GM21515 (cell line): ENCODE data around the gene GHRHR.

ENCODE experiments used
- ATAC-seq: cut with Tn5 transposase; IDR thresholded peaks from one replicate; pipeline ENCODE4 v1.9.1; 2021; ENCODE audit not compliant: unreplicated experiment

The GHRHR gene

DNA sequence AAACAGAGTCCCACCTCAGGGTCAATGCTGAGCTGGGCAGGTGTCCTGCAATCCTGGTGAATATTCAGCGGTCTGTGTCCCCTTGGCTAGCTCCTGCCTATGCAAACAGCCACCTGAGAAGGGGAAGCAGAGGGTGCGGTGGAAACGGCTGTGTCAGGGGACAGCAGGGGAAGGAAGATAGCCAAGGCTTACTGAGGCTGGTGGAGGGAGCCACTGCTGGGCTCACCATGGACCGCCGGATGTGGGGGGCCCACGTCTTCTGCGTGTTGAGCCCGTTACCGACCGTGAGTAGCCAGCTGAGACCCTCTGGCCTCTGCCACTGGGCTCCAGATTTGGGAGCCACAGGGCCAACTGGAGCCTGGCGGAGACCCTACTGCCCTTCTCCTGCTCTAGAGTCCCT, at the start of gene GHRHR:
GHRHR (plus strand) TSS at position 112 of the 400 bp plus-strand sequence; CDS start at position 228, 116 bp downstream.
- ATAC-seq, result no peak

DNA sequence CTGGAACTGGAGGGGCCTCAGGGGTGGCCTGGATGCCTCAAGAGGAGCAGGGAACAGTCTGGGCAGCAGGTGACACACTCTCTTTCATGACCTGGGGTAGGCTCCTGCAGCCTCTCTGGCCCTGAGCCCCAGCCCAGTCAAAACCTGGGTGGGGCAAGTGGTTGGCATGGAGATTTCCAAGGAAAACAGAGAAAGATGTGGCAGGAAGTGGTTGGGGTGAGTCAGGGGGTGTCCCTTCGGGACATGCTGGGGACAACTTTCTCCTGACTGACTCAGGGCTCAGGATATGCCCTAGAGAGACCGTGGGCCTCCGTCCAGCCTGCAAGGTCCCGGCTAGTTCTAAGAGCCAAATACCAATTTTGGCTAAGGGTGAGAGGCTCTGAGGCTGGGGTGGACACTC, 49.2 kb upstream of the GHRHR start:
- no peak for ATAC-seq

DNA sequence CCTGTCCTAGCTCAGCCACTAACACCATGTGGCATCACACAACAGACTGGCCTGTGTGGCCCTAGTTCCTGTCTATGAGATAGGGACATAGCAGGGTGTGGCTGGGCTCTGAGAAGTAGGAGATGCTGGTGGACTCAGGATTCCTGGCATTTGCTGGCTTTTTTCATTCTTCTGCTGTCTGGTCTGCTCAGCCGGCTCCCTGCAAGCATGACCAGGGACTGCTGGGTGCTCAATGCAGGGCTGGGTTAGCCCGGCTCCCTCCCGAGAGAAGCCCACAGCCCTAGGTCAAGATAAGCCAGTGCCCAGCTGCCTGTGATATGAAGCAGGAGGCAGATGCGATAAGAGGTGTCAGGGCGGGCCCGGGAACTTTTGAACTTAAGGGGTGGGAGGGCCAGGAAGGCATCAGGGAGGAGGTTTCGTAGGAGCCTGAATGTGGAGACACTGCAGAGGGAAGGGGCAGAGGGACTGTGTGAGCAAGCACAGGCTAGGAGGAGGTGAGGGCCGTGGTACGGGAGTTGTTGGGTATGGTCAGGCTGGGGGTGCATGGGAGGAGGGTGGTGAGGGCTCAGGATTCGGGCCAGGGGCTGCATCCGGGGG, 48.6 kb upstream of the GHRHR start:
- no peak for ATAC-seq

DNA sequence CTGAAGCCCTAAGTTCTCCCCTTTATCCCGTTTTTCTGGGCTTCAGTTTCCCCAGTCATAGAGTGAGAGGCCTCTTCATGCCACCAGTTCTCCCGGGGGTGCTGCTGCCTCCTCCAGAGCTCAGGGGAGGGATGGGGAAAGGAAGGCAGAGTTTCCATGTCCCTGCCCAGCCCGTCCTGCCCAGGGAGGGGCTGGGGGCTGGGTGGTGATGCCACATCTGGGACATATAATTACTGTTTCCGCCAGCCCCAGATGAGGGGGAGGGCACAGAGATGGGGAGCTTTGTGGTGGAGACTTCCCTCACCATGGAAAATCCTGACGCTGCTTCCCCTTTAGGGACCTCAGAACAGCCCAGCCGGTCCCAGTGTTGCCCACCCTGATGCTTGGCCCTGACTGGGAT, 48.0 kb upstream of the GHRHR start:
- ATAC-seq, result no peak

DNA sequence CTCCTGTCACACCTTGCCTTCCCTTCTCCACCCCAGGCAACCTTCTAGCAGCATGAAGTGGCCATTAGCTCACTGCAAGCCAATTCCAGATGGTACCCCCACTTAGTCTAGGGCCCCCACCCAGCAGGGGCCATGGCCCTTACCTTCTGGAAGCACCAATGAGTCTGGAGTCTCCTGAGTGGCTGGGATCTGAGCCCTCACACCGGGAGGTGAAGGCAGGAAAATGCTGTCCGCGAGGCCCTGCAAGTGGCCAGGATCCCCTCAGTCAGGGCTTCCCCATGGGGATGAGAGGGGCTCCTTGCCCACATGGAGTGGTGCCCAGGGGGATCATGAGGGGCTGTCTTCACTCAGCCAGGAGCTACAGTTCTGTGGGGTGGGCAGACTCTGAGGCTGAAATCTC, 47.5 kb upstream of the GHRHR start:
- no peak for ATAC-seq

DNA sequence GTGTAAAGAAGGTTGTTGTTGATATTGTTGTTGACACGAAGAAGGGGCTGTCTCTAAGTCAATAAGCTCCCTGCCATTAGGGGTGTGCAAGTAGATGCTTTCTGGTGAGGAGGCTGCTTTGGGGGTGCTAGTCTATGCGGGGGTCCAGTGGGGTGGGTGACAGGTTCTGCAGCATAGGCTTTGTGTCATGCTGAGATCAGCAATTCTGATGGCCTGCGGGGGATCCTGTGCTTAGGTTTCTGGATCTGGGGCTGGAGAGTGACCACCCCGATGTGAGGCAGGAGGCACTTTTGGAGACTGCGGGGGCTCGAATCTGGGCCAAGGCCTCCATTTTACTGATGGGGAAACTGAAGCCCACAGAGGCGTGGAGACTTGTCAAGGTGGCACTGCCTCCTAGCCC, 47.0 kb upstream of the GHRHR start:
- ATAC-seq, result no peak

DNA sequence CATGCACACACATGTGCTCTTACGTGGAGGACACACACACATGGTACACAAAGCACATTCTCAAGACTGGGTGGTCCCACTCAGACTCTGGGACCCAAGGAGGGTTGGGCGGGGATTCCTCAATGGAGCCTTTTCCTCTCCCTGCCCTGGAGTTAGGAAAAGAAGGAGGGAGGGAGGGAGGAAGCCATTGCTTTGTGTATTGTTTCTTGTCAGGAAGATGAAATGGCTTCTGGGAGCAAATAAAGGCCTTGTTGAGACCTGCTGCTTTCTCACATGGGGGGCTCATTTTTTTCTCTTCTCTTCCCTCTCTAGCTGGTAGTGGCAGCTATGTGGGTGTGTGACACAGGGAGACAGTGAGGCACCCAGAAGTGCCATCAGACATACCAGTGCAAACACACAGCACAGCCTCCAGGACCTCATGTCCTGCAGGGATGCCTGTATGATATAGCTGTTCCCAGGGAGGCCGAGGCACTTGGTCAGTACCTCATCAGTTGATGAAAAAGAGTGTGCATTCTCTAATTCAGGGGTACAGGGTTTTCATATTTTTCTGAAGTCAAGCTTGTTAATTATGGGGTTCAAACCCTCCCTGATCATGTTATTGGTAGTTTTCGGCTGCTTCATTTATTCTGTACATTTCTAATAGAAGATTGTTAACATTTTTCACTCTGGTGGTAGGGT, 46.4 kb upstream of the GHRHR start:
- ATAC-seq, result no peak

DNA sequence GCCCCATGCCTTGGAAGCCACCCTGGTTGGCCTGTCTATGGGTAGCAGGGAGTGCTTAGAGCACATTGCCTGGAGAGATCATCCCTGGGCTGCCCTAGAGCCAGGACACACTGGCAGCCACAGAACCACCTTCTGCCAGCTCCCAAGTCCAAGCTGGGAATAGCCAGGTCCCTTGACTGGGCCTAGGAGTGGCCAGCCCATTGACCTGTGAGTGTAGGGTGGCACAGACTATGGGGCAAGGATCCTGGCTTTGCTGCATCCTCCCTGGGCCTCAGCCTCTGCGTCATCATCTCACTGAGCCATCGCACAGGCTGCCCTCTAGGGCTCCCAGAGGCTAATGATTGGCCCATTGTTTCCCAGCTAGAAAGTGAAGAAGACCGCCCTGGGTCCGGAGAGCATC, 45.1 kb upstream of the GHRHR start:
- no peak for ATAC-seq

DNA sequence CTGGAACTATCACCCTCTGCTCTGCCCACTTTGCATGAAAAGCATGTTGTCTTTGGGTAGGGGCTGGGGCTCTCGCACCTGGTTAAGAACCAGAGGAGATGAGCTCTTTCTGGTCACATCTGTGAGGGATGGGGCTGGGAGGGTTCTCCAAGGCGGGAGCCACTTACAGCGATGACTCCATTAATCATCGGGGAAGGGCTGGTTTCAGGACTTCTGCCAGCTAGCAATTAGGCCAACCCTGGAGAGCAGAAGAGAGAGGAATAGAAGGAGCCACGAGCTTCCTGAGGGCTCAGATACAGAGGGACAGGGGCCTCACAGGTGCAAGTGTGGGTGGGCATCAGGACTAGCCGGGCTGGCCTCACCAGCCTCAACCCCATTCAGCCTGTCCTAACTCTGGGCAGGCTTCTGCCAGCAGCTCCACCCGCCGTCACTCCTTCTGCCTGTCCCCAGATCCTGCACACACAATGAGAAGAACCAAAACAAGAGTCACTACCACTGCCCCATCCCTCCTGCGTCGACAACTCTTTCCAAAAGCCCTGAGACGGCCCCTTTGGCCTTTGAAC, 43.7 kb upstream of the GHRHR start:
- no peak for ATAC-seq

DNA sequence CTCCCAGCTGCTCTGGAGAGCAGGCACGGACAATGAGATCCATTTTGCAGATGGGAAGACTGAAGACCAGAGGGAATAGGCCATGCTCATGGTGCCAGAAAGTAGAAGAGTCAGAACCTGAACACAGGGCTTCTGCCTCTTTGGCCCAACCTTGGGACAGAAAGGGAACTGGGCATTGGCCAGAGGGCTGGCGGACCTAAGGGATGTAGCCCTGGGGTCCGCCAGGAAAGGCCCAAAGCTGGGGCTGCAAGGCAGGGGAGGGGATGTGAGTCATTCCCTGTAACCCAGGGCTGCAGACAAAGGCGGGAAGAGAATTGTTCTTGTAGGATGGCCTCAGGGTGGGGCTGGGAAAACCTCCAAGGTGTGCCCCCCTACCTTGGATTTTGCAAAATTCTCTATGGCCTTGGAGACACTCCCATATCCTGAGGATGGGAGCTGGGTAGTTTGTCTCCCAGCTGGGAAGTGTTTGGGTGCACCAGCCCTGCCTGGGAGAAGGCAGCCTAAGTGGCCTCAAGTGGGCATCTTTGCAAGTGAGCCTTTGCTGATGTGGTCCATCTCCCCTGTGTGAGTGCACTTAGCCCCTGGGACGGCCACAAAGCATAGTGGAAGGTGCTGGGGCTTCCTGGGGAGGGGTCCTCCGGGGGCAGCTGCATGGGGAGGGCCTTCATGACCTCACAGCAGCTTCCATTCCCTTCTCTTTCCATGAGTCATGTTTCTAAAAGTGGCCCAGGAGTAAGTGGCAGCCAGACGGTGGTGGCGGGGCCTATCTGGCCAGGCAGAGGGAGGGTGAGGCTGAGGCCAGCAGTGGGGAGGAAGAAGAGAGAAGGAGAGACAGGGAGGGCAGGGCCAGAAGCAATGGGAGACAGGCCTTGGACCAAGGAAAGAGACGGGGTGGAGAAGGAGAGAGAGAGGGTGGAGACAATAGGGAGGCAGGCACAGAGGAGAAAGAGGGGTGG, 42.9 kb upstream of the GHRHR start:
- ATAC-seq, result no peak

DNA sequence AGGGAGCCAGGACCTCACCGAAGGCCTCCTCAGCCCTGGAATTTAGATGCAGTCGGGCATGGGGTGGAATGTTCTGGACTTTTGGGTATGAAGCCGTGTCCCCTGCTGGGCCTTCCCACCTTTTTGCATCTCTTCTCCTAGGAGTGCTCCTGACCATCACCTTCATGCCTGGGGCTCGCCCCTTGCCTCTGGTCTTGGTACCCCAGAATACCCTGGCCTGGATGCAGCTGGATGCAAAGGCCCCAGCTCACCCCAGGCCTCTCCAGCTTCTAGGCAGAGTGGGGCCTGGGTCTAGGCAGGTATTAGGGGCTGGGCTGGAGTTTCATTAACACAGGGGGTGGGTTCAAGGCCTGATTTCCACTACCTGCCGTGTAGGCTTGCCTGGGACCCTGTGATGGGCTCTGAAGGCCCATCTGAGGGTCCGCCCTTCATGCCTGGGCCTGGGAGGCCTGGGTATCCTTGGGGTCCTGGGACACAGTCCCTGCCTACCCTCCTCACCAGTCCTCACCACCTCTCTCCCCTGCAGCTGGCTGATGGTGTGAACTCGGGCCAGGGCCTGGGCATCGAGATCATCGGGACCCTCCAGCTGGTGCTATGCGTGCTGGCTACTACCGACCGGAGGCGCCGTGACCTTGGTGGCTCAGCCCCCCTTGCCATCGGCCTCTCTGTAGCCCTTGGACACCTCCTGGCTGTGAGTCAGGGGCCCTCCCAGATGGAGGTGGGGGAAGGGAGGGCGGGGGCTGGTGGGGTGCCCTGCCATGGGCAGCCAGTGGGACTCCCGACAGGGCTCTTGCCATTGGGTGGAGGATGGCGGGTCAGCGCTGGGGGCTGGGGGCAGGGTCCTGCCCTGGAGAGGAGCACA, 42.0 kb upstream of the GHRHR start:
- no peak for ATAC-seq

DNA sequence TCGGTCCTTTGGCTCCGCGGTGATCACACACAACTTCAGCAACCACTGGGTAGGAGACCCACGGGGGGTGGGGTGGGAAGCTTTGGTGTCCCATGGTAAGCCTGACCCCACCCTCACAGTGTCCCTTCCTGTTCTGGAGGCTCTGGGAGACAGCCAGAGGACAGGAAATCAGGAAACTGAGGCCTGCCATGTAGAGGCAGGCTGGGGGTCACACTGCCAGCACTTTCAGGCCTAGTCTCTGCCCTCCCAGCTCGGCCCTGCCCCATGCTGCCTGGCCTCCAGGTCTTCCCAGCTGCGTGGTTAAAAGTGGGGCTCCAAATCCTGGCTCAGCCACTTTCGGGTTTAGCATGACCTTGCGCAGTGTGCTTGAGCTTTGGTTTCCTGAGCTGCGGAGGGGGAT, 41.2 kb upstream of the GHRHR start:
- no peak for ATAC-seq

DNA sequence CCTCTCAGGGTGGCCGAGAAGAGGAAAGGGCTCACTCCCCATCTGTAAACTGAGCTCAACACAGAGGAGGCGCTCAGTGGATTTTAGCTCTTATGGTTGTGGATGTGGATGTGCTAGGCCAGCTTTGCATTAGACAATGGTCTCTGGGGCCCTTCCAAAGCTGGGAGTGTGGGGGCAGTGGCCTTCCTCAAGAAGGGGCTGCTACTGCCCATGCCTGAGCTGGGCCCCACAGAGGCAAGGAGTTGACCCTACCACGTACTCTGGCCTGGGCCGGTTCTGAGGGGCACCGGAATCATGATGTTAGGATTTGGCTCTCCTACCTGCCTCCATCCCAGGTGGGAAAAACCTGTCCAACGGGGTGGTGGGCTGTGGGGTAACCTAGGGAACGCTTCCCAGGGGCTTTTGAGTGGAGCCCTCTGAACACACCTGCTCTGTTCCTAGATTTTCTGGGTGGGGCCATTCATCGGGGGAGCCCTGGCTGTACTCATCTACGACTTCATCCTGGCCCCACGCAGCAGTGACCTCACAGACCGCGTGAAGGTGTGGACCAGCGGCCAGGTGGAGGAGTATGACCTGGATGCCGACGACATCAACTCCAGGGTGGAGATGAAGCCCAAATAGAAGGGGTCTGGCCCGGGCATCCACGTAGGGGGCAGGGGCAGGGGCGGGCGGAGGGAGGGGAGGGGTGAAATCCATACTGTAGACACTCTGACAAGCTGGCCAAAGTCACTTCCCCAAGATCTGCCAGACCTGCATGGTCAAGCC, 40.6 kb upstream of the GHRHR start:
- ATAC-seq, result no peak

DNA sequence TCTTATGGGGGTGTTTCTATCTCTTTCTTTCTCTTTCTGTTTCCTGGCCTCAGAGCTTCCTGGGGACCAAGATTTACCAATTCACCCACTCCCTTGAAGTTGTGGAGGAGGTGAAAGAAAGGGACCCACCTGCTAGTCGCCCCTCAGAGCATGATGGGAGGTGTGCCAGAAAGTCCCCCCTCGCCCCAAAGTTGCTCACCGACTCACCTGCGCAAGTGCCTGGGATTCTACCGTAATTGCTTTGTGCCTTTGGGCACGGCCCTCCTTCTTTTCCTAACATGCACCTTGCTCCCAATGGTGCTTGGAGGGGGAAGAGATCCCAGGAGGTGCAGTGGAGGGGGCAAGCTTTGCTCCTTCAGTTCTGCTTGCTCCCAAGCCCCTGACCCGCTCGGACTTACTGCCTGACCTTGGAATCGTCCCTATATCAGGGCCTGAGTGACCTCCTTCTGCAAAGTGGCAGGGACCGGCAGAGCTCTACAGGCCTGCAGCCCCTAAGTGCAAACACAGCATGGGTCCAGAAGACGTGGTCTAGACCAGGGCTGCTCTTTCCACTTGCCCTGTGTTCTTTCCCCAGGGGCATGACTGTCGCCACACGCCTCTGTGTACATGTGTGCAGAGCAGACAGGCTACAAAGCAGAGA, 39.9 kb upstream of the GHRHR start:
- no peak for ATAC-seq

DNA sequence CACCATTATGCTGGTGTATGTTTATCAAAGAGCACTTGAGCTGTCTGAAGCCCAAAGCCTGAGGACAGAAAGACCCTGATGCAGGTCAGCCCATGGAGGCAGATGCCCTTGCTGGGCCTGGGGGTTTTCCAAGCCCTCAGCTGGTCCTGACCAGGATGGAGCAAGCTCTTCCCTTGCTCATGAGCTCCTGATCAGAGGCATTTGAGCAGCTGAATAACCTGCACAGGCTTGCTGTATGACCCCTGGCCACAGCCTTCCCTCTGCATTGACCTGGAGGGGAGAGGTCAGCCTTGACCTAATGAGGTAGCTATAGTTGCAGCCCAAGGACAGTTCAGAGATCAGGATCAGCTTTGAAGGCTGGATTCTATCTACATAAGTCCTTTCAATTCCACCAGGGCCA, 39.1 kb upstream of the GHRHR start:
- ATAC-seq, result no peak

DNA sequence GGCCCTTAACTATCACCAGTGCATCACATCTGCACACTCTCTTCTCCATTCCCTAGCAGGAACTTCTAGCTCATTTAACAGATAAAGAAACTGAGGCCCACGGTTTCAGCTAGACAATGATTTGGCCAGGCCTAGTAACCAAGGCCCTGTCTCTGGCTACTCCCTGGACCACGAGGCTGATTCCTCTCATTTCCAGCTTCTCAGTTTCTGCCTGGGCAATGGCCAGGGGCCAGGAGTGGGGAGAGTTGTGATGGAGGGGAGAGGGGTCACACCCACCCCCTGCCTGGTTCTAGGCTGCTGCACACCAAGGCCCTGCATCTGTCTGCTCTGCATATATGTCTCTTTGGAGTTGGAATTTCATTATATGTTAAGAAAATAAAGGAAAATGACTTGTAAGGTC, 38.6 kb upstream of the GHRHR start:
- ATAC-seq, result no peak

DNA sequence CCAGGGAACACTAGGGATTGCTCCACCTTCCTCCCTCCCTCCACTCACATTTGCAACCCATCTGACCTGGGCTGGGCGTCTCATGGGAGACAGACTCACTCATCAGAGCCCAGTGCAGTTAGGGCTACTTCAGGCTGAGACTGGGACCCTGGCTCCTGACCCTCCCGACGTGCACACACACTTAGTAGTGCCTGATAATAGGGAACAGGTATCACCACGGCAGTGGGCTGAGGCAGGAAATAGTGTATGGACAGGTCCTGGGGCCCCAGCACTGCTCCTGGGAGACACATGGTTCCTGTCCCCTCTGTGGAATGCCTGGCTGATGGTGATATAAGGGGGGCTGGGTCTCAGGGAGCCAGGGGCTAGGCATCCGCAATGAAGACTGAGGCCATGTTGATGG, 37.8 kb upstream of the GHRHR start:
- no peak for ATAC-seq

DNA sequence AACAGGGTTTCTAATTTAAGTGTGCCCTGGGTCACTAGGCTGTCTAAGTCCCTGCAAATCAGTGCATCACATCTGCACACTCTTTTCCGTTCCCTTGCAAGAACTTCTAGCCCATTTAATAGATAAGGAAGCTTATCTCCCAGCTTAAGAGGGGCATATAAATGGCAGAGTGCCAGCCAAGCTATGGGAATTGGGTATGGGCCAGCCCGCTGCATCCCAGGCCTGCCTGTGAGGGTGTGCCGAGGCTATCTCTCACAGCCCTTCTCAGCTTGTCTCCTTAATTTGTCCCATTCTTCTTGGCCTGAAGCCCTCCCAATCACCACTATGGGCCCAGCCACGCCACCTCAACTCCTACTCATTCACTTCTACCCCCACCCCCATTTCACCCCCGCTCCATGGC, 37.4 kb upstream of the GHRHR start:
- ATAC-seq, result no peak

DNA sequence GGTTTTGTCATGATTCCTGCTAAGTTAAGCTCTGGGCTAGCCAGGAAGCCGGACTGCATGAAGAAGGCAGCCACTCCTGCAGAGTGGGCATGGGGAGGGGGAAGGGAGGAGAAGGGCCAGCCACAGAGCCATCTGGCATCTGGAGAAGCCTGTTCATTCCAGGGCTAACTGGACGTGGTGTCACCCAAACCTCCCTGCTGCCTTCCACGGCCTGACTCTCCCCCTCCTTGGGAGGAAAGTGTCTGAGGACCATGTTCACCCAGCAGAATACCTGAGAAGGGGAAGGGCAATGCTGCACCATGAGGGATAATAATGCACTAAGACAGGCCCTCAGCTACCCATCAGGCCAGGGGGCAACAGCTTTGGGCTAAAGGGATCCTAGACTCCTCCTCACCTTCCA, 36.7 kb upstream of the GHRHR start:
- no peak for ATAC-seq

DNA sequence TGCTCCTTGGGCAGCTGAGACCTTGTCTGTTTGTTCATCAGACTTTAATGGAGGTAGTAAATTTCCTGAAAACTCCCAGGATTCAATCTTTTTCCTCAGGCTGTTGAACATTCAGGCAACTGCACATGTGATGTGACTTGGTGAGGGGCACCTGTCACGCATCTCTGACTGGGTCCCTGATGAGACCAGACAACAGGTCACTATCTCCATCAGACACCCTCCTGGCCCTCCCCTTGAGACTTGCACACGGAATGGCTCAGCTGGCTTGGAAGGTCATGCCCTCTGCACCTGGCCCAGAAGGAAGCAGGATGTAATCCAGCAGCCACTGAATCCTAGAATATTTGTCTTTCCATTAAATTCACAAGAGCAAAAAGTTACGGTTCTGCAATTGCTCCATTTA, 36.2 kb upstream of the GHRHR start:
- ATAC-seq, result no peak
